A549 treated with AZD9567 at 1 μM for 4 hours (cell line): ENCODE measurements around the gene GDF15. TPM values are rescaled to one million over a fixed set of nuclear protein-coding genes. Genes with fewer than 3 reads are reported as not detected.

Experiments
- total RNA-seq: library from RNA; stranded (reverse); fragments of 200-300 nt; extraction: Qiagen RNA extraction; gene quantifications from 5 replicates; pipeline ENCODE4 v1.2.3, GENCODE V29; 2022; ENCODE audit not compliant: insufficient read depth

The GDF15 gene
- 17.5 to 29.7 TPM (median 21.4 TPM) in 5 replicates for total RNA-seq

GRCh38 chr19:18385675-18386542, at the start of gene GDF15:
GDF15 (plus strand) TSS chr19:18386158; CDS start chr19:18386190, 32 bp downstream.

GRCh38 chr19:18340190-18340989, 45.6 kb upstream of the GDF15 start, which contains the start of gene PGPEP1:
PGPEP1 (plus strand) TSS chr19:18340598; CDS start chr19:18340682, 84 bp downstream.

GRCh38 chr19:18397242-18398202, 11.6 kb downstream of the GDF15 start, which contains the start of gene LRRC25:
LRRC25 (minus strand) TSS chr19:18397622; CDS start chr19:18396963, 659 bp downstream.

GRCh38 chr19:18419195-18419698, 33.3 kb downstream of the GDF15 start, which contains the start of gene SSBP4:
SSBP4 (plus strand) TSS chr19:18419398; CDS start chr19:18419649, 251 bp downstream.

GRCh38 chr19:18437491-18438330, 51.8 kb downstream of the GDF15 start, which contains the start of gene ISYNA1:
ISYNA1 (minus strand) TSS chr19:18438133; CDS start chr19:18437979, 154 bp downstream.

Other genes starting within 250 kb of the GDF15 start
- gene PIK3R2, start 233.0 kb upstream of the GDF15 start, total RNA-seq = 9.9 to 15.0 TPM (median 12.4 TPM) in 5 replicates
- 13.6 to 22.2 TPM (median 15.9 TPM) in 5 replicates for gene IFI30, start 212.3 kb upstream of the GDF15 start, total RNA-seq
- 9.5 to 14.8 TPM (median 12.7 TPM) in 5 replicates for gene MPV17L2, start 192.9 kb upstream of the GDF15 start, total RNA-seq
- 0.71 to 0.99 TPM (median 0.79 TPM) in 4 of 5 replicates, not detected in the other for gene RAB3A, start 182.1 kb upstream of the GDF15 start, total RNA-seq
- 0.05 to 0.48 TPM (median 0.16 TPM) in 4 of 5 replicates, not detected in the other for gene PDE4C, start 159.7 kb upstream of the GDF15 start, total RNA-seq
- 0.38 to 0.58 TPM (median 0.44 TPM) in 4 of 5 replicates, not detected in the other for gene IQCN, start 111.7 kb upstream of the GDF15 start, total RNA-seq
- gene JUND, start 104.5 kb upstream of the GDF15 start, total RNA-seq = 32.5 to 55.4 TPM (median 47.0 TPM) in 5 replicates
- gene LSM4, start 63.1 kb upstream of the GDF15 start, total RNA-seq = 195 to 241 TPM (median 232 TPM) in 5 replicates
- gene PGPEP1, start 45.6 kb upstream of the GDF15 start, total RNA-seq = 1.6 to 2.9 TPM (median 1.9 TPM) in 5 replicates
- 0.03 TPM in 1 of 5 replicates, not detected in the others for gene LRRC25, start 11.5 kb downstream of the GDF15 start, total RNA-seq
- 46.0 to 50.4 TPM (median 49.2 TPM) in 5 replicates for gene SSBP4, start 33.2 kb downstream of the GDF15 start, total RNA-seq
- 26.9 to 45.1 TPM (median 44.5 TPM) in 5 replicates for gene ISYNA1, start 52.0 kb downstream of the GDF15 start, total RNA-seq
- 3.5 to 5.9 TPM (median 5.2 TPM) in 5 replicates for gene ELL, start 135.9 kb downstream of the GDF15 start, total RNA-seq
- gene FKBP8, start 157.4 kb downstream of the GDF15 start, total RNA-seq = 110 to 150 TPM (median 146 TPM) in 5 replicates
- 89.9 to 108 TPM (median 98.8 TPM) in 5 replicates for gene KXD1, start 171.7 kb downstream of the GDF15 start, total RNA-seq
- 1,038 to 1,235 TPM (median 1,207 TPM) in 5 replicates for gene UBA52, start 185.7 kb downstream of the GDF15 start, total RNA-seq
- 20.8 to 63.5 TPM (median 56.7 TPM) in 5 replicates for gene REX1BD, start 202.6 kb downstream of the GDF15 start, total RNA-seq
- gene CRLF1, start 220.6 kb downstream of the GDF15 start, total RNA-seq = 1.9 to 7.8 TPM (median 7.0 TPM) in 5 replicates
- gene TMEM59L, start 226.7 kb downstream of the GDF15 start, total RNA-seq = 5.7 to 15.3 TPM (median 5.8 TPM) in 5 replicates